Measurements from ENCODE around the gene SLC5A11. TPM values are rescaled to one million over a fixed set of nuclear protein-coding genes. Genes with fewer than 3 reads are reported as not detected.

The SLC5A11 gene
- total and polyA plus RNA-seq, 2 donors (not counting 1 experiment from before 2014, with no cell fraction given): 0.62 to 0.84 TPM

- Histone ChIP-seq H3K4me1 (ENCODE audit: control insufficient read depth in 2 of 2, insufficient read depth in 2 of 2, low read length in 2 of 2) (no peaks in the 10 kb centered on the region), H3K4me2 (replicated peaks; ENCODE audit: low read depth, low read length, poor library complexity, severe bottlenecking) (no peak overlapping the region), H3K79me2 (ENCODE audit: control insufficient read depth, insufficient read depth, low read length) (no peaks in the 10 kb centered on the region), H2AFZ (ENCODE audit: insufficient read depth, low read depth, low read length, poor library complexity, severe bottlenecking) (no peak overlapping the region), H3K9me3 (ENCODE audit: control extremely low read depth in 1 of 3, control insufficient read depth in 2 of 3, insufficient read depth in 1 of 3, low read length in 2 of 3) (peaks cover 0 to 7% (median 0%) of the 10 kb centered on the region in 3 donors), H3K27me3 (replicated peaks in 1 of 4; ENCODE audit: control extremely low read depth in 1 of 4, control insufficient read depth in 3 of 4, insufficient read depth in 4 of 4, low read length in 3 of 4) (no peaks in the 10 kb centered on the region), H3K36me3 (replicated peaks in 1 of 2; ENCODE audit: control extremely low read depth in 1 of 2, control insufficient read depth in 1 of 2, extremely low read depth in 1 of 2, insufficient read depth in 2 of 2, low read length in 1 of 2) (no peaks in the 10 kb centered on the region), H3K9ac (ENCODE audit: low read length) (no peak overlapping the region), H4K20me1 (ENCODE audit: control insufficient read depth, insufficient read depth, low read length, poor library complexity, severe bottlenecking) (no peaks in the 10 kb centered on the region), H3K4me3 (ENCODE audit: control extremely low read depth in 1 of 5, extremely low read depth in 1 of 5, insufficient read depth in 1 of 5, low read depth in 2 of 5, low read length in 4 of 5) (no peak overlapping the region), H3K27ac (ENCODE audit: low read length in 2 of 2) (no peak overlapping the region)
- no peaks in the 10 kb centered on the region for H3K9me3 Mint-ChIP-seq (ENCODE audit: insufficient read depth)
- no peak overlapping the region for H3K4me3 Mint-ChIP-seq
- H3K27ac Mint-ChIP-seq: no peak overlapping the region
- WGBS (ENCODE audit: insufficient coverage): 88% methylated on average over 7 of the region's 9 CpGs
- intact Hi-C loops (cut with micrococcal nuclease): no loop called here
- ChIA-PET POLR2A (no interaction called here), CTCF (no interaction called here)
- TF ChIP-seq CTCF (IDR thresholded peaks at IDR 0.05): no peak
- no peak for TF ChIP-seq EZH2 (IDR thresholded peaks at IDR 0.05; ENCODE audit: borderline replicate concordance, insufficient read depth, low read depth, low read length, poor library complexity, severe bottlenecking)
- H3K4me1 Mint-ChIP-seq: no peaks in the 10 kb centered on the region
- no peak for DNase-seq
- ATAC-seq (ENCODE audit: low read depth): no peak
- H3K27me3 Mint-ChIP-seq: peaks cover 2% of the 10 kb centered on the region
These were observed 4.7 kb downstream of the SLC5A11 start for GRCh38 chr16:24850289-24850938.

GRCh38 chr16:24851700-24852099 lies 5.9 kb downstream of the SLC5A11 start:
- TF ChIP-seq CTCF (IDR thresholded peaks at IDR 0.05) (no peak), EZH2 (IDR thresholded peaks at IDR 0.05; ENCODE audit: borderline replicate concordance, insufficient read depth, low read depth, low read length, poor library complexity, severe bottlenecking) (no peak)
- no peak for ATAC-seq (ENCODE audit: low read depth)
- intact Hi-C loops (cut with micrococcal nuclease): no loop called here

More at GRCh38 chr16:24851700-24852099, 5.9 kb downstream of the SLC5A11 start:
- H4K20me1 ChIP-seq (ENCODE audit: control insufficient read depth, insufficient read depth, low read length, poor library complexity, severe bottlenecking): no peaks in the 10 kb centered on the region
- no peak overlapping the region for H3K27ac Mint-ChIP-seq
- no peaks in the 10 kb centered on the region for H3K4me1 ChIP-seq (ENCODE audit: control insufficient read depth in 2 of 2, insufficient read depth in 2 of 2, low read length in 2 of 2)
- H3K9me3 Mint-ChIP-seq (ENCODE audit: insufficient read depth): no peaks in the 10 kb centered on the region
- H3K4me2 ChIP-seq (replicated peaks; ENCODE audit: low read depth, low read length, poor library complexity, severe bottlenecking): no peak overlapping the region
- H3K27me3 ChIP-seq (replicated peaks in 1 of 4; ENCODE audit: control extremely low read depth in 1 of 4, control insufficient read depth in 3 of 4, insufficient read depth in 4 of 4, low read length in 3 of 4): no peaks in the 10 kb centered on the region
- no peak for DNase-seq
- H3K4me3 ChIP-seq (ENCODE audit: control extremely low read depth in 1 of 5, extremely low read depth in 1 of 5, insufficient read depth in 1 of 5, low read depth in 2 of 5, low read length in 4 of 5): no peak overlapping the region
- H3K4me1 Mint-ChIP-seq: no peaks in the 10 kb centered on the region
- 72% methylated on average over 3 of the region's 8 CpGs for WGBS (ENCODE audit: insufficient coverage)
- no peaks in the 10 kb centered on the region for H3K36me3 ChIP-seq (replicated peaks in 1 of 2; ENCODE audit: control extremely low read depth in 1 of 2, control insufficient read depth in 1 of 2, extremely low read depth in 1 of 2, insufficient read depth in 2 of 2, low read length in 1 of 2)
- no peak overlapping the region for H2AFZ ChIP-seq (ENCODE audit: insufficient read depth, low read depth, low read length, poor library complexity, severe bottlenecking)
- H3K9ac ChIP-seq (ENCODE audit: low read length): no peak overlapping the region
- no peak overlapping the region for H3K4me3 Mint-ChIP-seq
- peaks cover 0 to 7% (median 0%) of the 10 kb centered on the region in 3 donors for H3K9me3 ChIP-seq (ENCODE audit: control extremely low read depth in 1 of 3, control insufficient read depth in 2 of 3, insufficient read depth in 1 of 3, low read length in 2 of 3)
- H3K79me2 ChIP-seq (ENCODE audit: control insufficient read depth, insufficient read depth, low read length): no peaks in the 10 kb centered on the region
- CTCF ChIA-PET: interaction anchor here (0.9 kb wide), 1 partner anchor 9 kb away, joined by 3 read pairs; no protein-coding TSS in a partner anchor
- no peak overlapping the region for H3K27ac ChIP-seq (ENCODE audit: low read length in 2 of 2)
- peaks cover 7% of the 10 kb centered on the region for H3K27me3 Mint-ChIP-seq
- POLR2A ChIA-PET: no interaction called here

Measured in B cell (primary cell).